Keratinocyte (primary cell): ENCODE results near the gene TSKU.

ENCODE experiments used
- CTCF ChIP-seq, 3 experiments: IDR thresholded peaks in 1 of 3; conservative IDR thresholded peaks in 1 of 3; optimal IDR thresholded peaks in 1 of 3; 2 replicates in 2 of 3; 3 replicates in 1 of 3; pipeline versions ENCODE3 to v1.5.1; 2011; ENCODE audit warnings: low read length in 3 of 3, mild to moderate bottlenecking in 3 of 3, moderate library complexity in 2 of 3, control low read depth in 1 of 3, inconsistent platforms in 1 of 3; ENCODE audit not compliant: insufficient read depth in 2 of 3; ENCODE audit errors: extremely low read depth in 1 of 3
- EZH2 ChIP-seq: IDR thresholded peaks from one replicate; pipeline ENCODE4 v1.6.1; 2012; ENCODE audit warnings: inconsistent platforms, mild to moderate bottlenecking, low read length, moderate library complexity

DNA sequence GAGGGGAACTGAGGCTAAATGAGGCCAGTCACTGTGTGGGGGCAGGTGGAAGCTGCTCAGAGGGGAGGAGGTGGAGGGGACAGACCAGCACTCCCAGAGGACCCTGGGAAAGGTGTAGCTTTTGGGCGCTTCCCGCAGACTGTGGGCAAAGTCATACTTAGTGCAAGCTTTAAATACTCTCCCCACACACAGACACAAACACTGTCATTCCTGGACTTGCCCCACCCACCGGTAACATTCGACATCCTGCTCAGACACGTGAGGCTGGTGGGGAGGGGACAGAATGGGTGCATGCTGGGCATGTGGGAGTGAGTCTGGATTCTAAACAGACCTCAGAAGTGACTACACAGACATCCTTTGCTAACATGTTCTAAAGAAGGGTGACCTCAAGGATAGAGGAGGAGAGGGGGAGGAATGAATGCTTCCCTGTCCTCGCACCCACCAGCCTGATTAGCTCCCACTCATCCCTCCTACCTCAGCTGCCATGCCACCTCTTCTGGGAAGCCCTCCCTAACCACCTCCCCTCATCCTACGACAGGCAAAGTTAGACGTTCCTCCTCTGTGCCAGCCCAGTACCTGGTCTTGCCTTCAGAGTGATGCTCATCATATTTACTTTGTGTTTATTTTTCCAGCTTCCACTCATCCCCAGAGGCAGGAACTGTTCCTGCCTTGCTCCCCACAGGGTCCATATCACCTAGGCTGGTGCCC is 22.2 kb downstream of the TSKU start:
- TF ChIP-seq CTCF (optimal IDR thresholded peaks at IDR 0.05 in 1 of 3, IDR thresholded peaks at IDR 0.05 in 1 of 3, conservative IDR thresholded peaks at IDR 0.05 in 1 of 3; ENCODE audit: extremely low read depth in 1 of 3, insufficient read depth in 2 of 3, low read length in 3 of 3) (no peak), EZH2 (no peak)
